Right lobe of liver (tissue), 6 donors: ENCODE measurements around the gene DLG2. TPM values are rescaled to one million over a fixed set of nuclear protein-coding genes. Genes with fewer than 3 reads are reported as not detected.

ENCODE experiments used
- ATAC-seq, 4 donors: fragments of 200-7000 bp; cut with Tn5 transposase; one replicate each; pipeline ENCODE4 v1.9.1; 2020; ENCODE audit warnings: mild to moderate bottlenecking in 4 of 4, moderate library complexity in 4 of 4
- DNase-seq, 3 donors: peaks; one replicate each; pipeline ENCODE4 v3.0.0-alpha.2; 2020
- H3K27ac ChIP-seq, 3 donors: fragments of 200-600 bp; one replicate each; pipeline ENCODE4 v1.8.0; 2022
- H3K27me3 ChIP-seq, 2 donors: fragments of 200-600 bp; one replicate each; pipeline ENCODE4 v1.8.0; 2022
- H3K36me3 ChIP-seq, 4 donors: fragments of 200-600 bp; sonication (generic) in 1 of 4; one replicate each; pipeline versions ENCODE4 v1.5.1 to v1.8.0; 2017 to 2022; ENCODE audit warnings: control low read depth in 1 of 4
- H3K4me1 ChIP-seq, 4 donors: fragments of 200-600 bp; sonication (generic) in 1 of 4; one replicate each; pipeline versions ENCODE4 v1.5.1 to v1.8.0; 2017 to 2022; ENCODE audit warnings: control low read depth in 1 of 4
- H3K4me3 ChIP-seq, 3 donors: fragments of 200-600 bp; one replicate each; pipeline ENCODE4 v1.8.0; 2022
- H3K9me3 ChIP-seq, 4 donors: fragments of 200-600 bp; sonication (generic) in 1 of 4; one replicate each; pipeline versions ENCODE4 v1.5.1 to v1.8.0; 2017 to 2022; ENCODE audit warnings: control low read depth in 1 of 4
- CTCF ChIP-seq, 4 donors: fragments of 200-600 bp in 3 of 4; fragments of 450-650 bp in 1 of 4; IDR thresholded peaks; one replicate each; pipeline versions ENCODE4 v1.5.1 to v1.8.0; 2016 to 2022; ENCODE audit warnings: antibody characterized with exemption in 4 of 4, mild to moderate bottlenecking in 2 of 4
- POLR2A ChIP-seq: fragments of 450-650 bp; IDR thresholded peaks from one replicate; pipeline ENCODE4 v1.6.1; 2017; ENCODE audit warnings: antibody characterized with exemption, mild to moderate bottlenecking
- WGBS: methylation state at CpG from one replicate; pipeline ENCODE4 v1.1.6; 2018; ENCODE audit warnings: low coverage, low lambda C conversion rate; ENCODE audit not compliant: insufficient coverage; ENCODE audit errors: missing lambda C conversion rate; 5-methylcytosine and 5-hydroxymethylcytosine counted together
- intact Hi-C, 2 donors: fragments of 100-400 bp; cut with DNase I; formaldehyde crosslinking; loops; one replicate each; pipeline versions ENCODE4 v1.11.2 to v1.14.1; 2022
- total RNA-seq, 6 experiments: library from RNA; depleted of rRNA in 2 of 6; stranded (reverse); fragments of >200 nt in 2 of 6; fragmentation: NEBNext Ultra II Directional in 3 of 6; extraction: Animal tissue kit (Norgen Biotek cat#: 25700) in 3 of 6; gene quantifications; one replicate each; pipeline versions ENCODE4 v1.1.0 to v1.2.4, GENCODE V29; 2016 to 2023
- donor health status: DM: no; HTN: yes; CAD: no.
- donor health status: DM: no; HTN: no; CAD: no.
- donor health status: DM: no; HTN: no; CAD: no.
- donor health status: DM: no; HTN: yes; CAD: no.
- donor health status: DM: no; HTN: yes; CAD: no.

Gene DLG2
- total RNA-seq, 6 experiments from 2014 or later: 1.2 to 6.4 (median 2.5) TPM

- WGBS: 64% methylated on average over 4 of the region's 4 CpGs
- H3K27me3 ChIP-seq: no peaks in the 10 kb centered on the region
- ATAC-seq (no peak), DNase-seq (no peak)
- no peaks in the 10 kb centered on the region for H3K9me3 ChIP-seq
- H3K4me3 ChIP-seq: no peak overlapping the region
- no peak for TF ChIP-seq POLR2A
- TF ChIP-seq CTCF (IDR thresholded peaks at IDR 0.05): no peak
- no peak overlapping the region for H3K27ac ChIP-seq
- H3K4me1 ChIP-seq: no peaks in the 10 kb centered on the region
- H3K36me3 ChIP-seq: no peaks in the 10 kb centered on the region
- intact Hi-C loops: no loop called here
Measured at GRCh38 chr11:84465040-84465439, 1162.1 kb downstream of the DLG2 start.

GRCh38 chr11:84455691-84456090, 1171.5 kb downstream of the DLG2 start:
- Histone ChIP-seq H3K4me3 (no peak overlapping the region), H3K36me3 (no peaks in the 10 kb centered on the region), H3K27me3 (no peaks in the 10 kb centered on the region), H3K4me1 (no peaks in the 10 kb centered on the region), H3K9me3 (no peaks in the 10 kb centered on the region), H3K27ac (no peak overlapping the region)
- no peak for TF ChIP-seq CTCF (IDR thresholded peaks at IDR 0.05)
- no peak for TF ChIP-seq POLR2A
- no peak for DNase-seq
- no peak for ATAC-seq
- intact Hi-C loops: no loop called here
- 63% methylated on average over 3 of the region's 3 CpGs for WGBS

GRCh38 chr11:84452211-84452610, 1174.9 kb downstream of the DLG2 start:
- Histone ChIP-seq H3K4me3 (no peak overlapping the region), H3K4me1 (no peaks in the 10 kb centered on the region), H3K27me3 (no peaks in the 10 kb centered on the region), H3K9me3 (no peaks in the 10 kb centered on the region), H3K36me3 (no peaks in the 10 kb centered on the region), H3K27ac (no peak overlapping the region)
- ATAC-seq: no peak
- no peak for DNase-seq
- TF ChIP-seq POLR2A (no peak), CTCF (IDR thresholded peaks at IDR 0.05) (no peak)
- intact Hi-C loops: no loop called here

- Histone ChIP-seq H3K27ac (no peak overlapping the region), H3K36me3 (no peaks in the 10 kb centered on the region), H3K27me3 (no peaks in the 10 kb centered on the region), H3K9me3 (no peaks in the 10 kb centered on the region), H3K4me1 (no peaks in the 10 kb centered on the region), H3K4me3 (no peak overlapping the region)
- DNase-seq (no peak), ATAC-seq (no peak)
- TF ChIP-seq POLR2A (no peak), CTCF (IDR thresholded peaks at IDR 0.05) (no peak)
- intact Hi-C loops: no loop called here
Measured at GRCh38 chr11:84438565-84438964, 1188.6 kb downstream of the DLG2 start.
